EH (cell line): ENCODE measurements around the gene EMD.
"Not testable (repeated sequence)": the region's sequence is repeated elsewhere in the genome, so short reads cannot be mapped to it uniquely, and the experiment has no call there.

Experiments used
- DNase-seq: peaks from one replicate; pipeline ENCODE4 v3.0.0-alpha.2; 2015; ENCODE audit warnings: low read depth

Gene EMD

DNA sequence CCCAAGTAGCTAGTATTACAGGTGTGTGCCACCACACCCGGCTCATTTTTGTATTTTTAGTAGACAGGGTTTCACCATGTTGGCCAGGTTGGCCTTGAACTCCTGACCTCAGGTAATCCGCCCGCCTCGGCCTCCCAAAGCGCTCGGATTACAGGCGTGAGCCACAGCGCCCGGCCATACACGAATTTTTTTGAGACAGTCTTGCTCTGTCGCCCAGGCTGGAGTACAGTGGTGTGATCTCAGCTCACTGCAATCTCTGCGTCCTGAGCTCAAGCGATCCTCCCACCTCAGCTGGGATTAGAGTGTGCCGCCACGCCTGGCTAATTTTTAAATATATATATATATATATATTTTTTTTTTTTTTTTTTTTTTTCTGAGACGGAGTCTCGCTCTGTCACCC lies 17.3 kb downstream of the EMD start:
- DNase-seq, result not testable (repeated sequence)

DNA sequence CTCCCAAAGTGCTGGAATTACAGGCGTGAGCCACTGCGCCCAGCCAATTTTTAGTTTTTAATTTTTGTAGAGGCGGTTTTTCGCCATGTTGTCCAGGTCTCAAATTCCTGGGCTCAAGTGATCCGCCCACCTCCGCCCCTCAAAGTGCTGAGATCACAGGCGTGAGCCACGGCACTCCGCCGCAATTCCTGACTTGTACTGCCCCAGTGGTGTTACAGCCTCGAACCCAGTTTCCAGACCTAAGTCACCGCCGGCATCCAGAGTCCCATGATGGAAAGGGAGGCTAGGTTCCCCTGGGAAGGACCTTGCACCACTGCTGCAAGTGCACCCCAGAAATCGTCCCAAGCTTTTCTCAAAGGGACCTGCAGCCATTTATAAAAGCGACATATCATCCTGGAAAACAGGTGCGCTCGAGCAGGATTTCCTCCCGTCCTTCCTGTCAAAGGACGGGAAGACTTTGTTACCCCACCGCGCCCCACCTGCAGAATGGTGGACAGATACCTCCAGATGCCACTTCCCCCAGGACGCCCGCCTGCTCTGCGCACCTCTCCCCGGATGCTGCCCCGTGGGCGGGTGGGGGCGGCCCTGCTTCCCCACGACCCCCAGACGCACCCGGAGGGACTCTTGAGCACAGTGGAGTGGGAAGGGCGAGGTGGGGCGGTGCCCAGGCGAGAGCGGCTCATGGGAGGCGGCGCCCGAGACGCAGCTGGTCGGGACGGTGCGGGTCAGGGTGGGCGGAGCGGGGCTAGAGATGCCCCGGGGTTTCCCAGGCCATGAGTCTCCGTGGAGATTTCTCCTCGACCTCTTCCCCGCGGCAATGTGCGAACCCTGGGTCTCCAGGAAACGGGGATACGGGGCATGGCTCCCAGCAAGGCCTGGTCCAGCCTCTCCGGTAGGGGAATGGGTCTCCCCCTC lies 18.1 kb downstream of the EMD start:
- DNase-seq, result peak; percentile 76

DNA sequence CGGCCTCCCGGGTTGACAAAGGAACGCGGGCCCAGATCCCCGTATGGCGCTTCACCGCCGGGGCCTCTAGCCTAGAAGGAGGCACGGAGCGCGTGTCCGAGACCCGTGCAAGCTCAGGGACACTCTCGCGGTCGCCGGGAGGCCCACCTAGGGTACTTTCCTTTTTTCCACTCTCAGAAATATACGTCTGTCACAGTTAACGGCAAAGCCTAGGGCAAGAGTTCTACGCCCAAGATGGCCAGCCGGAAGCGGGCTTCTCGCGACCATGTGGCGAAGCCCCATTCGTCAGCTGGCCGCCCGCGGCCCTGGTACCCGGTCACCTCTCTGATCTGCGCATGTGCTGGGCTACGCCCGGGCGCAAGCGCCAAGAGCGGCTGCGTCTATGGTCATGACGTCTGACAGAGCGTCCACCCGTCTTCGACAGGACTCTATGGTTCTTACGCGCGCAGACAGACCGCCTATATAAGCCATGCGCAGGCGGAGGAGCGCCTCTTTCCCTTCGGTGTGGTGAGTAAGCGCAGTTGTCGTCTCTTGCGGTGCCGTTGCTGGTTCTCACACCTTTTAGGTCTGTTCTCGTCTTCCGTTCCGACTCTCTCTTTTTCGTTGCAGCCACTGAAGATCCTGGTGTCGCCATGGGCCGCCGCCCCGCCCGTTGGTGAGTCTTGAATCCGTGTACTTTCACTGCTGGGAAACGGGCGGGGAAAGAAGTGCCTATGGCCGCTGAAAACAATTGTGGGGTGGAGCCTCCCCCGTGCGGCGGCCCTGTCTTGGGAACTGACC lies 19.0 kb downstream of the EMD start, which contains the start of gene RPL10:
Gene RPL10 (plus strand): TSS at position 490 of the 780 bp plus-strand sequence. CDS start 143 bp downstream, at position 633.
- DNase-seq, result peak; percentile 96

DNA sequence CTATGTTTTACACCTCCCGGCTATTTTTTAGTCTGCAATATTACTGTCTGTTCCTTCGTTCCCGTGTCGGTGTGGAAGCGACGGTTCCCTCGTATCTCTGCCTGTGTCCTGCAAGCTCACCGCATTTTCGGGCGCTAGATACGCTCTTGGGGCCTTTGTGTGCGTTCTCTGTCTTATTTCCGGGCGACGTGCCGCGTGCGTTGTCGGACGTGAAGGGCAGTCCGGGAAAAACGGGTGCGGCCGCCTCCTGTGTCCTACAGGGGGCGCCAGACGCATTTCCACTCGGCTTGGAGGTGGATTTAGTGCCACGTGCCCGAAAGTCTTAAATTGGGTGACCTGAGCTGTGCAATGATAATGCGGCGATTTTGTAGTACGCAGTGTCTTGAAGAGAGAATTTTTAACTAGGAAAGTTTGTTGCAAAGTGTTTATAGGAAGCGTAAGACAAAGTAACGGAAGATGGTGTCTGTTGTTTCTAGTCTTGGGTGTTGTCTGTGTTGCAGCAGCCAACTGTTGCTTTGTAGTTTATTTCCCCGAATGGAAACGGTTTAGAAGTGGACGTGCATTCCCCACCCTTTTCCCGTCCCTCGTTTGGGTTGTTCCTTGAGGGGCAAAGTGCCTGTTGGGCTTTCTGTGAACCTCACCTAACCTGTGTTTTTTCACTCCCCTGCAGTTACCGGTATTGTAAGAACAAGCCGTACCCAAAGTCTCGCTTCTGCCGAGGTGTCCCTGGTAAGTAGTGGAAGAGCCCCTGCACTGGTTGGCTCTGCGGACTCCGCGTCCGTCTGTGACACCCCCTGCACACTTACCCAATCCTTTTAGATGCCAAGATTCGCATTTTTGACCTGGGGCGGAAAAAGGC lies 19.8 kb downstream of the EMD start:
- DNase-seq, result peak; percentile 84

DNA sequence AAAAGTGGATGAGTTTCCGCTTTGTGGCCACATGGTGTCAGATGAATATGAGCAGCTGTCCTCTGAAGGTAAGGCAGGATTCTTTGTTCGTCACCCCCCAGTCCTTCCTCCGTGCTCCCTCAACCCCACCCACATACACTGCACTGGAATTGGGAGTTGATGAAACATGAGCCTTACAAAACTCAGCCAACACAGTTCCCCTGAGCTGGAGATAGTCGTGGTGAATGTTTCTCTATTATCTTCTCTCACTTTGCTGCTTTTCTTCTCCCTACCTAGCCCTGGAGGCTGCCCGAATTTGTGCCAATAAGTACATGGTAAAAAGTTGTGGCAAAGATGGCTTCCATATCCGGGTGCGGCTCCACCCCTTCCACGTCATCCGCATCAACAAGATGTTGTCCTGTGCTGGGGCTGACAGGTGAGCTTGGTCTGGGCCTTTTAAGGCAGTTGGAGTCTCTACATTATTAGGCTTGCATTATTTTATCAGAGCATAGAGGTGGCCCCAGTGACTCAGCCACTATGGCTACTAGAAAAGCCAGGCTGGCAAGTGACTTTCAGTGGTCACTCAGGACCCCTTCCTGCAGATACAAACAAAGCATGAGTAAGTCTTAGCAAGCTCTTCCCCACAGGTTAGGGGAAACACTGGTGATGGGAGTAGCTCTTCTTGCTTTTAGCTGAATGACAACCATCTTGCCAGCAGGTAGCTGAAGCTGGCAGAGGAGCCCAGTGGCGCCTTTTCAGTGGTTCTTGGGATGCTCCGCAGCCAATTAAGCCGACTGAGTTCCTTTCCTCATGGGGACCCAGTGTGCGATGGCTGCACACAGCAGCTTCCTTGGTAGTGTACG lies 20.7 kb downstream of the EMD start:
- peak; percentile 27 for DNase-seq

DNA sequence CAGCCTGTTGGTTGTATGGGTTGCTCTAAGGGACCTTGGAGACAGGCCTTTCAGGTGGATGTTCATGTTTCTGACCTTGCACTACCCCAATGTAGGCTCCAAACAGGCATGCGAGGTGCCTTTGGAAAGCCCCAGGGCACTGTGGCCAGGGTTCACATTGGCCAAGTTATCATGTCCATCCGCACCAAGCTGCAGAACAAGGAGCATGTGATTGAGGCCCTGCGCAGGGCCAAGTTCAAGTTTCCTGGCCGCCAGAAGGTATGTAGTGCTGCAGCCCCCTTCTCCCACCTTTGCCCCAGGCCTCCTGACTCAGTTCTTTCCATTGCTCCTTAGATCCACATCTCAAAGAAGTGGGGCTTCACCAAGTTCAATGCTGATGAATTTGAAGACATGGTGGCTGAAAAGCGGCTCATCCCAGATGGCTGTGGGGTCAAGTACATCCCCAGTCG lies 21.3 kb downstream of the EMD start:
- not testable (repeated sequence) for DNase-seq

DNA sequence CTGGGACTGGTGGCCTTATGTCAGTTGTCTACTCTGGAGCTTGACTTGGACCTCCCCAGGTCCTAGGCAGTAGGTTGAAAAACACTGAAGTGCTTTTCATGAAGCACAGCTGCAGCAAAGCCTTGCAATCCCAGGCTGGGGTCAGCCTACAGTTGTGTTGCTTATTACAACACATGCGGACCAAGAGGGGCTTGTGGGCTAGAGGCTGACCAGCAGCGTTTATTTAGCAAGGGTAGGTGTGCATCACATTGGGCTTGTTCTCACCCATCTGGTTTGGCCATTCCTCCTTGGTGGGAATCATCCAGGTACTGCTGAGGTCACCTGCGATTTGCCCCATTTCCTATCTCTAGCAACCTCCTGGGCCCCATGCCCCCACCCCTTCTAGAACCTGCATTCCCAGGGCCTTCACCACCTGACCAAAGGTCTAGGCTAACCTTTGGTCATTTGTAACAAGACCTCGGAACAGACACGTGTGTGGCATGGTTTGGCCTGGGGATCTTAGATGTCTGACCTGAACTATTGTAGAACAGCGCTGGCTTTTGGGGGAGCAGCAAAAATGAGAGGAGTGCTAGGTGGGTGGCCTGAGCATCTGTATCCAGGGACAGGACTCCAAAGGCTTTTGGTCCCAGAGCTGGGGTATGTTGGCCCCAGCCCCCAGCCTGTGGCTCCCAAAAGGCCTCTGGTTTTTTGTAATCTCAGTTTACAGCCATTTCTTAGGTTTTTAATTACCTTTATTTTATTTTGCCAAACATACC lies 22.1 kb downstream of the EMD start:
- peak; percentile 43 for DNase-seq

DNA sequence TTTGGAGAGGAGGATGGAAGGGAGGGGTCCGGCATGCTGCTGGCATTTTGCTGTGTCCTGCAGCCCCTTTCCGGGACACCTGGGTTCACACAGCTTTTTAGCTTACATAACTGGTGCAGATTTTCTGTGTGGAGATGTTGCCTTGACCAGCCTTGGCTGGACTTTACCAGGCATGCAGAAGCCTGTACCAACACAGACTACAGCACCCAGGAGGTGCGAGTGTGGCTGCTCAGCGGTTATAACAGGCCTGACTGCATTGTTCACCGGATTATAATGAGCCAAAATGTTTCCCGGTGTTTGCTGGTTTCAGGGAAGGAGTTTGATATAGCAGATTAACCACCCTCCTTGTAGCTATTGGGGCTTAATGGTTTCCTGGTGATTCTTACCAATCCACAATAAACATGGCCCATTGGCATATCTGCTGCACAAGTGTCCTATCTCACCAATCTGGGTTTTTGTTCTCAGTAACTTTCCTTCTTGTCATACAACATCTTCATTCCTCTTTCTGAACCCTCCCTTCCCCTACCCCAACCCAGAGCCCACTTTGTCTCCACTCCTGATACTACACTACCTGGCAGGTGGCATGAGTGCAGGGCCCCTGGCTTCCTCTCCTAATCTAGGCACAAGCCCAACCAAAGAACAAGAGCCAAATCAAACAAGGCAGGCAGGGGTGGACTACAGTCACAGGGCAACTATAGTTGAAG lies 23.0 kb downstream of the EMD start:
- DNase-seq, result peak; percentile 37

DNA sequence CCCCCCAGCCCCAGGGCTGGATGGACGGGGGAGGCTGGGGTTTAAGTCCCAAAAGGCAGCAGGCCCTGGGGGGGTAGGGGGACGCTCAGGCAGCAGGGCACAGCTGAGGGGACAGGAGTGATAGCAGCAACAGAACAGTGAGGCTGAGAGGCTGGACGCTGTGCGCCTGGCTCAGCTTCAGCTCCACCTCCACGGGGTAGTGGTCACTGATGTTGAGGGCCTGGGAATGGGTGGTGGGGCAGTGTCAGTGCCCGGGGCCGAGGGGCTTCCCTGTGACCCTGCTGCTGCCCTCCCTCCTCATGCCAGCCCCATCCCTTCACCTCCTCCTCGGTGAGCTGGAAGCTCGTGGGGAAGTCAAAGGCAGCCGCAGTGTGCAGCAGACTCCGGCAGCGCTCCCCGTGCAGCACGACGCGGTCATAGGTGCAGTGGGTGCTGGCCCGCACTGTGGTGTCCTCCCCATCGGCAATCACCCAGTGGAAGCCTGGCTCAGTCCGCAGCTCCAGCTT lies 23.6 kb downstream of the EMD start:
- no peak for DNase-seq

DNA sequence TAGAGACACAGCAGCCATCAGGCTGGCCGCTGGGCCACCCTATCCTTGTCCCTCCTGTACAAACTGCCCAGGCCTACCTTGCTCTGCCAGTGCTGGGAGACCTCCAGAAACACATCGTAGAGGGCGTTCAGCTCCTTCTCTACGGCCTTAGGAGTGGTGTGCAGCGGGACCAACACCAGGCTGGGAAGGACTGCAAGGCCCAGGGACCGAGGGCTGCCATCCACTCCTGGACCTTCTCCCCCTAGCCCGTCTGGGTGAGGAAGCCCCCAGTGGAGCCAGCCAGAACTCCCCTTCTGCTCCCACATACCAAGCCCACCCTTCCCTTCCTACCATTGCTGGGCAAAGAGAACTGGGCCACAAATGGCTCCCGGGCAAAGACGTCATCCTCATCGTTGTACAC lies 24.1 kb downstream of the EMD start:
- no peak for DNase-seq

DNA sequence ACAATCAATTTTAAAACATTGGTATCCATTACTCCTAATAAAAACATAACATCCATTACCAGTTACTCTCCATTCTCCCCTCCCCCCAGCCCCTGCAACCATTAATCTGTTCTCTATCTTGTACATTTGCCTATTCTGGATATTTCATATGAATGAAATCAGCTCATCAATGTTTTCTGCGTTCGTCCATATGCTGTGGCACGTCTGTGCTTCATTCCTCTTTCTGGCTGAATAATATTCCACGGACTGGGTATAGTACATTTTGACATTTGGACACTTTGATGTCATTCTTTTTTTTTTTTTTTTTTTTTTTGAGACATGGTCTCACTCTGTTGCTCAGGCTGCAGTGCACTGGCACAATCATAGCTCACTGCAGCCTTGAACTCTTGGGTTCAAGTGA lies 24.8 kb downstream of the EMD start:
- no peak for DNase-seq

DNA sequence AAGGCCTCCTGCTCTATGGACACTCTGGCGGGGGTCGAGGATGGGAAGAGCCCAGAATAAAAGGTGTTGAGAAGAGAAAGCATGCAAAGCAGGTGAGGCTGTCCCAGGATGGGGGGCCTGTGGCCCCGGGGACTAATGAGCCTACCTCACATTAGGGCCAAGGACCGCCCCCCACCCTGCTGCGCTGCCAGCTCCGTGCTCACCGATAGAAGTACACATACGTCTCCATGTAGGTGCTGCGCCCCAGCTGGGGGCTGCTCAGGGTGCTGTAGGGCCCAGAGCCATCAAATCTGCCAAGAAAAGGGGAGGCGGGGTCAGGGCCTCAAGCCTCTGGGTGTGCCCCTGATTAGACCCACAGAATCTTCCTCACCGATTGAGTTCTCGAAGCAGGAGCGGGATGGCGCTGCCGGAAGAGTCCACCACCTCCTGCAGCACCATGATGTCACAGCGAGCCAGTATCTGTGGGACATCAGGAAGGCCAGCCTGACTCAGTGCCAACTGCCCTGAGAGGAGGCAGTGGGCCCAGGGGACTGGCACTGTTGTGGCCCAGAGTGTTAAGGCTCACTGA lies 25.6 kb downstream of the EMD start:
- no peak for DNase-seq

DNA sequence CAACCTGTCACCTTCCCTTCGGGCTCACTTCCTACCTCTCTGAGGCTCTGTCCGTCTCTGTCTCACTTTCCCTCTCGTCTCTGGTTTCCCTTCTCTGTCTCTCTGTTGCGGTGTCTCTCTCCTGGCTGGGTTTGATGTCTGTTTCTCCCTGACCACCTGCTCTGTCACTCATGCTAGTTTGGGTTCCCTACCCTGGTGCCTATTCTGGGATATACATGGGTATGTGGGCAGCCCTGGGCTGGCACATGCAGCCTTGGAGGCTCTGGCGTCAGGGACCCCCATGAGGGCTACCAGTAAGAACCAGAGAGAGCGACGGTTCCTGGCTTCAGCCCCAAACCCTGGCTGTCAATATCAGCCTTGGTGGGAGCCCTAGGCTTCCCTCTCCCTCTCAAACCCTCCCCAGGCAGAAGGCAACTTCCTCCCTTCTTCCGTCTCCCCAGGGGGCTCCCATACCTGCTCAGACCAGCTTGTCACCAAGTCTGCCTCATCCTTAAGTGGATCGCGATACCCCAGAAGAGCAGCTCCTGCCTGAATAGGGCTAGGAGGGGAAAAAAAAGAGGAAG lies 29.6 kb downstream of the EMD start:
- DNase-seq, result no peak

DNA sequence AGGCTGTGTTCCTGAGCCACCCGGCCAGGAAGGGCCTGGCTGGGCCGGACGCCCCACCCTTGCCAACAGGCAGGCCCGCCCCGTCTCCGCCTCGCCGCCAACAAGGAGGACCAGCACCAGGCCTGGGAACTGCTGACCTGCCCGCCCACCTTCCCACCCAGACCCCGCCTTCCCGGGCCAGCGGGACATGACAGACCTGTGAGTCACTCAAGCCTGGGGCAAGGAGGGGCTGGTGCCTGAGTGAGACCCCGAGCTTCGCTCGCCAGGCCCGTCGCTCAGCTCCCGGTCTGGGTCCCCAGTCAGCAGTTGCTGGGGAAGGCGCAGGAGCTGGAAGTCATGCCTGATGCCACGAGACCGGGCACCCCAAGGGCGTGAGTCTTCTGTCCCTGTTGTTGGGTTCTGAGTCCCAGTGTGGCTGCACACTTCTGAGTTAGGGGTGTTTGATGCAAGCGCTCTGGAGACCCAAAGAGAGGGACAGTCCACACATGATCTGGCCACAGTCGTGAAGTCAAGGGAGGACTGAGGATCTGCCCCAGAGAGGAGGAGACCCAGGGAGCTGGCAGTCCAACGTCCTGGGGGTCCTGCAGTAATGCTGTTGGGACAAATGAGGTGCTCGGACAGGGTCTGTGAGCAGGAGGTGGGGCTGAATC lies 30.3 kb downstream of the EMD start, which contains the start of gene DNASE1L1:
Gene DNASE1L1 (minus strand): TSS at position 33 of the 650 bp plus-strand sequence. CDS start 3,686 bp downstream, outside the sequence.
- peak; percentile 91 for DNase-seq

DNA sequence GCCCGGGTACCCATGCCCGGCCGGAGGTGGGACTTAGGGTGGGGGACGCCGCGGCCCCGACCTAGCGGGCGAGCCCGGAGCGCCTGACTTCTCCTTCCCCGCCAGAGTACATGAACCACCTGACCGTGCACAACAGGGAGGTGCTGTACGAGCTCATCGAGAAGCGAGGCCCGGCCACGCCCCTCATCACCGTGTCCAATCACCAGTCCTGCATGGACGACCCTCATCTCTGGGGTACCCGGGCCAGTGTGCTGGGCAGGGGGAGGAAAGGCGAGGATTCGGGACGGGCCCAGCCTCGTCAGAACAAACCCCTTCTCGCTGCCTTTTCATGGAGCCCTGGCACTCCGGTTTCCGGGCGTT lies 32.9 kb downstream of the EMD start:
- DNase-seq, result peak; percentile 49

DNA sequence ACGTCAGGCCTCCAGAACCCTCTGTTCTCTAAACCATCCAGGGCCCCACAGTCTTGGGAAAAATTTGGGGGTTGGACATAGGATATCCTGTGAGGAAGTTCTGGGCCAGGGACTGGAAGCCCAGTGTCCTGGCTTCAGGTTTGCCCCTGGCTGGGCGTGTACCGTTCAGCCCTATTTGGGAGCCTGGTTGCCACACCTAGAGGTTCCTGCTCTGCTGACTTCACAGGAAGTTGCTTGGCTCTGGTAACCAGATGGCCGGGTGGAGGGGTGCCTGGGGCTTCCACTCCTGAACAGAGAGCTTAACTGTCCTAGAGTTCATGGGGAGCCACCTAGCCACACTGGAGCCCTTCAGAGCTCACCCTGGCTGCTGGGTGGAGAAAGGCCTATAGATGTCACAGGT lies 33.4 kb downstream of the EMD start:
- peak; percentile 17 for DNase-seq

DNA sequence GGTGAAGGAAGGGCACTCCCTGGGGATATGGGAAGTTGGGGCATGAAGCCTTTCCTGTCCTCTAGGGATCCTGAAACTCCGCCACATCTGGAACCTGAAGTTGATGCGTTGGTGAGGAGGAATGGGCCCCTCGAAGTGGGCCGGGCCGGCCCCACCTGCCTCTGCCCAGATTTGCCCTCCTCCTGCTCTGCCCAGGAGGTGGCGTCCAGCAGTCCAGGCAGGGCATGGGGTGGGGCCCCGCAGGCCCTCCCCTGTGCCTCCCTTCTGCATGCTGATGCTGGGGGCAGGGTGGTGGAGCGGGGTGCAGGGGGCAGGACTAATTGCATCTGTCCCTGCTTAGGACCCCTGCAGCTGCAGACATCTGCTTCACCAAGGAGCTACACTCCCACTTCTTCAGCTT lies 34.0 kb downstream of the EMD start:
- no peak for DNase-seq

DNA sequence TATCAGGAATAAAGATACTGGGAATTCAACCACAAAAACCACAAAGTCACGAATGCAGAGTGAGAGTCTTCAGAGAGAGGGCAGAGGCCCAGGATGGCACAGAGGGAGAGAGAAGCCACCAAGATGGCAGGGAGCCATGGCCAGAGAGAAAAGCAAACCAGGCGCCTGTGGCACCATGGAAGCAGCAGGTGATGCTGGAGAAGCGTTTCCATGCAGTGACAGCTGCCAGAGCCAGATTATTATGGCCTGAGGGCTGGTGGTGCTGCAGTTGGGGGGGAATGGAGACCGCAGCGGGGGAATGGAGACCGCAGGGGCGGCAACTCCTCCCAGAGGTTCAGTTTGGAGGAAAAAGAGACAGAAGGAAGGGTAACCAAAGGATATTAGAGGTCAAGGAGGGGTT lies 38.1 kb downstream of the EMD start:
- no peak for DNase-seq
